ENCODE data around the gene F5.

DNA sequence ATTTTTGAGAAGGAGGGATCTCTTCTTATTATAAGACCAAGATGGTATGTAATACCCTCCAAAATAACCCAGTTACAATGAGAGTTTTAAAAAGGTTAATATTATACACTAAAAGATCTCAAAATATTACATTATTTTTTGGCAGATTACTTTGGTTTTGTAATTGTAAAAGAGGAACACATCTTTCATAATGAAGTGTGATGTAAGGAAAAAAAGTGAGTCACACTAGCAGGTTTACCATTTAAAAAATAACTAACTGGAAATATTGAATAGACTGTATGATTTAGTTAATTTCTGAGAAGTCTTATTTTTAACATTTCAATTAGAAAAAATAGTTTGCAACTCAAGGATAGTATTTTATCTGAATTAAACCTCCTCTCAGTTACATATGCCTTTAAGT is 1.1 kb downstream of the F5 start:
- no peak for TF ChIP-seq ZZZ3 (CRISPR knock-in tag; IDR thresholded peaks at IDR 0.05; ENCODE audit: borderline replicate concordance)
- no peak for TF ChIP-seq HOXA9 (CRISPR knock-in tag; IDR thresholded peaks at IDR 0.05; ENCODE audit: borderline replicate concordance)

Measured in HepG2 (cell line).